WTC11 (cell line): ENCODE data around the gene FAM107B. TPM values are rescaled to one million over a fixed set of nuclear protein-coding genes. Genes with fewer than 3 reads are reported as not detected.

Source experiments
- ATAC-seq: fragments of 200-7000 bp; cut with Tn5 transposase; 2 replicates; pipeline ENCODE4 v1.10.0; 2021; ENCODE audit warnings: mild to moderate bottlenecking, moderate library complexity
- CTCF ChIA-PET: fragments of 300-600 bp; sonication (Branson Sonifier 250); formaldehyde crosslinking; loops from one replicate; lab custom pipeline; 2021; ENCODE audit warnings: antibody characterized with exemption; lab: Charles Lee
- POLR2A ChIA-PET: fragments of 350-600 bp; sonication (Branson Sonifier 250); formaldehyde crosslinking; loops from one replicate; lab custom pipeline; 2021; ENCODE audit warnings: antibody characterized with exemption; lab: Charles Lee
- DNase-seq: peaks from one replicate; pipeline ENCODE4 v3.0.0; 2021; ENCODE audit warnings: low spot score
- H3K27ac Mint-ChIP-seq: 2 replicates; pipeline ENCODE4 v1.8.0; 2021; ENCODE audit warnings: mixed read lengths
- H3K27me3 Mint-ChIP-seq: 2 replicates; pipeline ENCODE4 v1.8.0; 2021; ENCODE audit warnings: low read depth, mild to moderate bottlenecking, moderate library complexity, mixed read lengths
- H3K36me3 Mint-ChIP-seq: 2 replicates; pipeline ENCODE4 v1.8.0; 2021; ENCODE audit warnings: mixed read lengths
- H3K4me1 Mint-ChIP-seq: 2 replicates; pipeline ENCODE4 v1.8.0; 2022; ENCODE audit warnings: mixed read lengths
- H3K4me3 Mint-ChIP-seq: 2 replicates; pipeline ENCODE4 v1.8.0; 2021; ENCODE audit warnings: mild to moderate bottlenecking, moderate library complexity, mixed read lengths
- H3K9me3 Mint-ChIP-seq: 2 replicates; pipeline ENCODE4 v1.8.0; 2021; ENCODE audit warnings: mixed read lengths
- ELF4 ChIP-seq: sonication (generic); formaldehyde crosslinking; IDR thresholded peaks from 2 replicates; pipeline ENCODE4 v1.8.1; 2022; ENCODE audit warnings: low read depth, mild to moderate bottlenecking, moderate library complexity, missing genetic modification reagents
- EMX1 ChIP-seq: fragments of 250-450 bp; sonication (Bioruptor Pico); IDR thresholded peaks from 2 replicates; pipeline ENCODE4 v1.8.0; 2021; ENCODE audit warnings: mild to moderate bottlenecking
- FOXP1 ChIP-seq: sonication (generic); formaldehyde crosslinking; IDR thresholded peaks from 2 replicates; pipeline ENCODE4 v1.8.0; 2022; ENCODE audit warnings: missing genetic modification reagents, mild to moderate bottlenecking, moderate library complexity, borderline replicate concordance
- GABPB1 ChIP-seq: sonication (generic); formaldehyde crosslinking; IDR thresholded peaks from 2 replicates; pipeline ENCODE4 v1.8.1; 2023; ENCODE audit warnings: mild to moderate bottlenecking, missing genetic modification reagents
- IRF2 ChIP-seq: sonication (generic); formaldehyde crosslinking; IDR thresholded peaks from 2 replicates; pipeline ENCODE4 v1.8.0; 2022; ENCODE audit warnings: low read depth, missing genetic modification reagents, borderline replicate concordance
- JAZF1 ChIP-seq: fragments of 250-450 bp; sonication (Bioruptor Pico); IDR thresholded peaks from 2 replicates; pipeline ENCODE4 v1.9.0; 2021; ENCODE audit warnings: moderate library complexity, mild to moderate bottlenecking, inconsistent platforms
- JUN ChIP-seq: sonication (generic); formaldehyde crosslinking; IDR thresholded peaks from 2 replicates; pipeline ENCODE4 v1.8.0; 2023; ENCODE audit warnings: mild to moderate bottlenecking, missing genetic modification reagents
- KAT7 ChIP-seq: sonication (generic); formaldehyde crosslinking; IDR thresholded peaks from 2 replicates; pipeline ENCODE4 v1.8.1; 2023; ENCODE audit warnings: missing genetic modification reagents, mild to moderate bottlenecking, borderline replicate concordance
- MXD4 ChIP-seq: fragments of 250-450 bp; sonication (Bioruptor Pico); IDR thresholded peaks from 2 replicates; pipeline ENCODE4 v1.8.0; 2021; ENCODE audit warnings: mild to moderate bottlenecking, moderate library complexity, borderline replicate concordance
- MYBL2 ChIP-seq: sonication (generic); formaldehyde crosslinking; IDR thresholded peaks from 2 replicates; pipeline ENCODE4 v1.8.1; 2023; ENCODE audit warnings: mild to moderate bottlenecking, moderate library complexity, missing genetic modification reagents
- NFATC4 ChIP-seq: fragments of 250-450 bp; sonication (Bioruptor Pico); IDR thresholded peaks from 2 replicates; pipeline ENCODE4 v1.9.0; 2021; ENCODE audit warnings: mild to moderate bottlenecking
- NFYB ChIP-seq: sonication (generic); formaldehyde crosslinking; conservative IDR thresholded peaks from 2 replicates; pipeline ENCODE4 v1.8.0; 2022; ENCODE audit warnings: low read depth, missing genetic modification reagents
- NR3C1 ChIP-seq: sonication (generic); formaldehyde crosslinking; conservative IDR thresholded peaks from 2 replicates; pipeline ENCODE4 v1.8.1; 2023; ENCODE audit warnings: low read depth, mild to moderate bottlenecking, missing genetic modification reagents
- OVOL2 ChIP-seq: fragments of 250-450 bp; sonication (Bioruptor Pico); IDR thresholded peaks from 2 replicates; pipeline ENCODE4 v1.9.0; 2021; ENCODE audit warnings: mild to moderate bottlenecking, borderline replicate concordance
- PRRX2 ChIP-seq: fragments of 250-450 bp; sonication (Bioruptor Pico); IDR thresholded peaks from 2 replicates; pipeline ENCODE4 v1.8.0; 2021; ENCODE audit warnings: mild to moderate bottlenecking
- RELA ChIP-seq: sonication (generic); formaldehyde crosslinking; IDR thresholded peaks from 2 replicates; pipeline ENCODE4 v1.8.1; 2022; ENCODE audit warnings: missing genetic modification reagents, mild to moderate bottlenecking, borderline replicate concordance
- RORB ChIP-seq: fragments of 250-450 bp; sonication (Bioruptor Pico); IDR thresholded peaks from 2 replicates; pipeline ENCODE4 v1.9.0; 2021; ENCODE audit warnings: mild to moderate bottlenecking
- TCF7 ChIP-seq: sonication (generic); formaldehyde crosslinking; IDR thresholded peaks from 2 replicates; pipeline ENCODE4 v1.8.0; 2022; ENCODE audit warnings: mild to moderate bottlenecking, low read depth, missing genetic modification reagents, moderate library complexity
- ZNF232 ChIP-seq: sonication (generic); formaldehyde crosslinking; IDR thresholded peaks from 2 replicates; pipeline ENCODE4 v1.8.0; 2022; ENCODE audit warnings: mild to moderate bottlenecking, missing genetic modification reagents
- ZNF317 ChIP-seq: sonication (generic); formaldehyde crosslinking; IDR thresholded peaks from 2 replicates; pipeline ENCODE4 v1.8.1; 2023; ENCODE audit warnings: low read depth, mild to moderate bottlenecking, moderate library complexity, missing genetic modification reagents, borderline replicate concordance
- total RNA-seq: library from RNA; stranded (reverse); gene quantifications from 3 replicates; pipeline ENCODE4 v1.2.3, GENCODE V29; 2021
- TF ChIP-seq, protein P1 (sequence below): sonication (generic); formaldehyde crosslinking; IDR thresholded peaks from 2 replicates; pipeline ENCODE4 v1.8.1; 2022; ENCODE audit warnings: mild to moderate bottlenecking, missing genetic modification reagents, moderate library complexity, borderline replicate concordance
- TF ChIP-seq, protein P2 (sequence below): sonication (generic); formaldehyde crosslinking; IDR thresholded peaks from 2 replicates; pipeline ENCODE4 v1.8.1; 2022; ENCODE audit warnings: low read depth, mild to moderate bottlenecking, moderate library complexity, missing genetic modification reagents, borderline replicate concordance
- TF ChIP-seq, protein P3 (sequence below): fragments of 250-450 bp; sonication (Bioruptor Pico); IDR thresholded peaks from 2 replicates; pipeline ENCODE4 v1.9.0; 2021; ENCODE audit warnings: mild to moderate bottlenecking
- TF ChIP-seq, protein P4 (sequence below): sonication (generic); formaldehyde crosslinking; IDR thresholded peaks from 2 replicates; pipeline ENCODE4 v1.8.1; 2022; ENCODE audit warnings: low read depth, missing genetic modification reagents, borderline replicate concordance
- TF ChIP-seq, protein P5 (sequence below): sonication (generic); formaldehyde crosslinking; conservative IDR thresholded peaks from 2 replicates; pipeline ENCODE4 v1.8.1; 2022; ENCODE audit warnings: mild to moderate bottlenecking, missing genetic modification reagents
- TF ChIP-seq, protein P6 (sequence below): sonication (generic); formaldehyde crosslinking; IDR thresholded peaks from 2 replicates; pipeline ENCODE4 v1.8.1; 2023; ENCODE audit warnings: mild to moderate bottlenecking, moderate library complexity, missing genetic modification reagents
- TF ChIP-seq, protein P7 (sequence below): sonication (generic); formaldehyde crosslinking; IDR thresholded peaks from 2 replicates; pipeline ENCODE4 v1.8.0; 2022; ENCODE audit warnings: mild to moderate bottlenecking, missing genetic modification reagents
- TF ChIP-seq, protein P8 (sequence below): sonication (generic); formaldehyde crosslinking; IDR thresholded peaks from 2 replicates; pipeline ENCODE4 v1.8.1; 2022; ENCODE audit warnings: missing genetic modification reagents, borderline replicate concordance

The FAM107B gene
- total RNA-seq, 1 experiment from 2014 or later, result 22.4 TPM

DNA sequence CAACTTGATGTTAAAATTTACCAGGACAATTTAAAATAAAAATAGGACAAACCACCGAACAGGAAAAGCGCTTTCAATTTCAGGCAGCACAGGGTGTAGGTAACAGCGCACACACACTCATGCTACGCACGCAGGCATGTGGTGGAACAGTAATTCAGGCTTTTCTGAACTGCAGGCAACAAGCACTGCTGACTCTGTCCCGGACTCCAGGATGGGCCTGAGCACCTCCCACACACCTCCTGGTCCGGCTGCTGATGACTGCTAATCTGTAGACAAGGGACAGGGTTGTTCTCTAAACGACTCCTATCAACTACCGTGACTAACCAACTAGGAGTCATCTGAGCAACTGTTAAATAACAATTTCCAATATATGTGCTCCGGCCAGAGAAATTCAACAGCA lies 251.4 kb downstream of the FAM107B start:
- TF ChIP-seq ZNF317 (CRISPR knock-in tag), result no peak
- TF ChIP-seq, protein P1, sequence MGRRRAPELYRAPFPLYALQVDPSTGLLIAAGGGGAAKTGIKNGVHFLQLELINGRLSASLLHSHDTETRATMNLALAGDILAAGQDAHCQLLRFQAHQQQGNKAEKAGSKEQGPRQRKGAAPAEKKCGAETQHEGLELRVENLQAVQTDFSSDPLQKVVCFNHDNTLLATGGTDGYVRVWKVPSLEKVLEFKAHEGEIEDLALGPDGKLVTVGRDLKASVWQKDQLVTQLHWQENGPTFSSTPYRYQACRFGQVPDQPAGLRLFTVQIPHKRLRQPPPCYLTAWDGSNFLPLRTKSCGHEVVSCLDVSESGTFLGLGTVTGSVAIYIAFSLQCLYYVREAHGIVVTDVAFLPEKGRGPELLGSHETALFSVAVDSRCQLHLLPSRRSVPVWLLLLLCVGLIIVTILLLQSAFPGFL (CRISPR knock-in tag), result no peak
- TF ChIP-seq JUN, result no peak
- no peak for TF ChIP-seq IRF2
- TF ChIP-seq, protein P2, sequence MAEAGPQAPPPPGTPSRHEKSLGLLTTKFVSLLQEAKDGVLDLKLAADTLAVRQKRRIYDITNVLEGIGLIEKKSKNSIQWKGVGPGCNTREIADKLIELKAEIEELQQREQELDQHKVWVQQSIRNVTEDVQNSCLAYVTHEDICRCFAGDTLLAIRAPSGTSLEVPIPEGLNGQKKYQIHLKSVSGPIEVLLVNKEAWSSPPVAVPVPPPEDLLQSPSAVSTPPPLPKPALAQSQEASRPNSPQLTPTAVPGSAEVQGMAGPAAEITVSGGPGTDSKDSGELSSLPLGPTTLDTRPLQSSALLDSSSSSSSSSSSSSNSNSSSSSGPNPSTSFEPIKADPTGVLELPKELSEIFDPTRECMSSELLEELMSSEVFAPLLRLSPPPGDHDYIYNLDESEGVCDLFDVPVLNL (CRISPR knock-in tag), result no peak
- no peak for TF ChIP-seq ELF4 (CRISPR knock-in tag)
- TF ChIP-seq MYBL2 (CRISPR knock-in tag), result no peak
- no peak for TF ChIP-seq NFATC4
- TF ChIP-seq, protein P3, sequence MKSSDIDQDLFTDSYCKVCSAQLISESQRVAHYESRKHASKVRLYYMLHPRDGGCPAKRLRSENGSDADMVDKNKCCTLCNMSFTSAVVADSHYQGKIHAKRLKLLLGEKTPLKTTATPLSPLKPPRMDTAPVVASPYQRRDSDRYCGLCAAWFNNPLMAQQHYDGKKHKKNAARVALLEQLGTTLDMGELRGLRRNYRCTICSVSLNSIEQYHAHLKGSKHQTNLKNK (CRISPR knock-in tag), result no peak
- no peak for TF ChIP-seq KAT7 (CRISPR knock-in tag)
- no peak for TF ChIP-seq JAZF1
- no peak for TF ChIP-seq ZNF232
- TF ChIP-seq NFYB (CRISPR knock-in tag), result no peak
- TF ChIP-seq FOXP1, result no peak
- no peak for TF ChIP-seq PRRX2 (CRISPR knock-in tag)
- TF ChIP-seq NR3C1 (CRISPR knock-in tag), result no peak
- TF ChIP-seq, protein P4, sequence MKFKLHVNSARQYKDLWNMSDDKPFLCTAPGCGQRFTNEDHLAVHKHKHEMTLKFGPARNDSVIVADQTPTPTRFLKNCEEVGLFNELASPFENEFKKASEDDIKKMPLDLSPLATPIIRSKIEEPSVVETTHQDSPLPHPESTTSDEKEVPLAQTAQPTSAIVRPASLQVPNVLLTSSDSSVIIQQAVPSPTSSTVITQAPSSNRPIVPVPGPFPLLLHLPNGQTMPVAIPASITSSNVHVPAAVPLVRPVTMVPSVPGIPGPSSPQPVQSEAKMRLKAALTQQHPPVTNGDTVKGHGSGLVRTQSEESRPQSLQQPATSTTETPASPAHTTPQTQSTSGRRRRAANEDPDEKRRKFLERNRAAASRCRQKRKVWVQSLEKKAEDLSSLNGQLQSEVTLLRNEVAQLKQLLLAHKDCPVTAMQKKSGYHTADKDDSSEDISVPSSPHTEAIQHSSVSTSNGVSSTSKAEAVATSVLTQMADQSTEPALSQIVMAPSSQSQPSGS (CRISPR knock-in tag), result no peak
- TF ChIP-seq TCF7 (CRISPR knock-in tag), result no peak
- POLR2A ChIA-PET, result no interaction called here
- ATAC-seq (no peak), DNase-seq (no peak)
- Mint-ChIP-seq H3K4me1 (peaks cover 19% of the 10 kb centered on the region), H3K27me3 (no peaks in the 10 kb centered on the region), H3K27ac (no peak overlapping the region), H3K36me3 (peaks cover 5% of the 10 kb centered on the region), H3K4me3 (no peak overlapping the region), H3K9me3 (no peaks in the 10 kb centered on the region)
- CTCF ChIA-PET, result no interaction called here

DNA sequence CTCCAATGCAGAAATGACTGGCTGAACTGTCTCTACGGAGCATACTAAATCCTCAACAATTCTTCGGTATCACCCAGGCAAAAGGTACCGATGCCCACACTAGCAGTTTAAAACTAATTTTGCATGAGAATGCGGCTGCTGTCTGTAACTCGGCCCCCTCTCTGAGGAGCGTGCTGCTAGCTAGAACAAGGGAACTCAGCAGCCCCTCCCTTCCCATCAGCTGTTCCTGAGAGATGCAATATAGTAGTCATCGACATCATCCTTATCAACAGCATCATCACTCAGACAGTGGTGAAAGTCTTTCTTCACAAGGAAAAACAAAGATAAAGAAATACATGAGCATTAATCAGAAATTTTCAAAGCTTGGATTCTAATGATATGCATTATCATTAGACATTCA lies 254.9 kb downstream of the FAM107B start:
- H3K4me3 Mint-ChIP-seq, result no peak overlapping the region
- ATAC-seq (peak; percentile 91), DNase-seq (peak; percentile 36)
- peaks cover 5% of the 10 kb centered on the region for H3K36me3 Mint-ChIP-seq
- H3K27me3 Mint-ChIP-seq, result no peaks in the 10 kb centered on the region
- H3K9me3 Mint-ChIP-seq, result no peaks in the 10 kb centered on the region
- no peak overlapping the region for H3K27ac Mint-ChIP-seq
- peaks cover 19% of the 10 kb centered on the region for H3K4me1 Mint-ChIP-seq
- CTCF ChIA-PET, result interaction anchor here (0.6 to 0.9 kb wide), 2 partner anchors 28 to 251 kb away, joined by 3 to 4 read pairs; no protein-coding TSS in a partner anchor
- POLR2A ChIA-PET, result no interaction called here
- TF ChIP-seq, protein P5, sequence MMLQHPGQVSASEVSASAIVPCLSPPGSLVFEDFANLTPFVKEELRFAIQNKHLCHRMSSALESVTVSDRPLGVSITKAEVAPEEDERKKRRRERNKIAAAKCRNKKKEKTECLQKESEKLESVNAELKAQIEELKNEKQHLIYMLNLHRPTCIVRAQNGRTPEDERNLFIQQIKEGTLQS (CRISPR knock-in tag), result no peak
- TF ChIP-seq, protein P6, sequence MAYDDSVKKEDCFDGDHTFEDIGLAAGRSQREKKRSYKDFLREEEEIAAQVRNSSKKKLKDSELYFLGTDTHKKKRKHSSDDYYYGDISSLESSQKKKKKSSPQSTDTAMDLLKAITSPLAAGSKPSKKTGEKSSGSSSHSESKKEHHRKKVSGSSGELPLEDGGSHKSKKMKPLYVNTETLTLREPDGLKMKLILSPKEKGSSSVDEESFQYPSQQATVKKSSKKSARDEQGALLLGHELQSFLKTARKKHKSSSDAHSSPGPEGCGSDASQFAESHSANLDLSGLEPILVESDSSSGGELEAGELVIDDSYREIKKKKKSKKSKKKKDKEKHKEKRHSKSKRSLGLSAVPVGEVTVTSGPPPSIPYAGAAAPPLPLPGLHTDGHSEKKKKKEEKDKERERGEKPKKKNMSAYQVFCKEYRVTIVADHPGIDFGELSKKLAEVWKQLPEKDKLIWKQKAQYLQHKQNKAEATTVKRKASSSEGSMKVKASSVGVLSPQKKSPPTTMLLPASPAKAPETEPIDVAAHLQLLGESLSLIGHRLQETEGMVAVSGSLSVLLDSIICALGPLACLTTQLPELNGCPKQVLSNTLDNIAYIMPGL (CRISPR knock-in tag), result no peak
- TF ChIP-seq, protein P7, sequence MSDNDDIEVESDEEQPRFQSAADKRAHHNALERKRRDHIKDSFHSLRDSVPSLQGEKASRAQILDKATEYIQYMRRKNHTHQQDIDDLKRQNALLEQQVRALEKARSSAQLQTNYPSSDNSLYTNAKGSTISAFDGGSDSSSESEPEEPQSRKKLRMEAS (CRISPR knock-in tag), result no peak
- TF ChIP-seq MXD4 (no peak), JUN (no peak), RELA (CRISPR knock-in tag) (no peak), RORB (CRISPR knock-in tag) (no peak), IRF2 (no peak), GABPB1 (CRISPR knock-in tag) (no peak), EMX1 (no peak), JAZF1 (no peak), OVOL2 (no peak)
- TF ChIP-seq, protein P1 (CRISPR knock-in tag), result no peak
- TF ChIP-seq, protein P8, sequence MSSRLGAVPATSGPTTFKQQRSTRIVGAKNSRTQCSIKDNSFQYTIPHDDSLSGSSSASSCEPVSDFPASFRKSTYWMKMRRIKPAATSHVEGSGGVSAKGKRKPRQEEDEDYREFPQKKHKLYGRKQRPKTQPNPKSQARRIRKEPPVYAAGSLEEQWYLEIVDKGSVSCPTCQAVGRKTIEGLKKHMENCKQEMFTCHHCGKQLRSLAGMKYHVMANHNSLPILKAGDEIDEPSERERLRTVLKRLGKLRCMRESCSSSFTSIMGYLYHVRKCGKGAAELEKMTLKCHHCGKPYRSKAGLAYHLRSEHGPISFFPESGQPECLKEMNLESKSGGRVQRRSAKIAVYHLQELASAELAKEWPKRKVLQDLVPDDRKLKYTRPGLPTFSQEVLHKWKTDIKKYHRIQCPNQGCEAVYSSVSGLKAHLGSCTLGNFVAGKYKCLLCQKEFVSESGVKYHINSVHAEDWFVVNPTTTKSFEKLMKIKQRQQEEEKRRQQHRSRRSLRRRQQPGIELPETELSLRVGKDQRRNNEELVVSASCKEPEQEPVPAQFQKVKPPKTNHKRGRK (CRISPR knock-in tag), result no peak
